NOMO-1 (cell line): Measurements from ENCODE around the gene CYFIP1.

Experiments used
- DNase-seq, 2 experiments: peaks; one replicate each; lab custom pipeline; 2025; ENCODE audit not compliant: unreplicated experiment in 2 of 2; lab: John Stamatoyannopoulos, UW

CYFIP1 gene

DNA sequence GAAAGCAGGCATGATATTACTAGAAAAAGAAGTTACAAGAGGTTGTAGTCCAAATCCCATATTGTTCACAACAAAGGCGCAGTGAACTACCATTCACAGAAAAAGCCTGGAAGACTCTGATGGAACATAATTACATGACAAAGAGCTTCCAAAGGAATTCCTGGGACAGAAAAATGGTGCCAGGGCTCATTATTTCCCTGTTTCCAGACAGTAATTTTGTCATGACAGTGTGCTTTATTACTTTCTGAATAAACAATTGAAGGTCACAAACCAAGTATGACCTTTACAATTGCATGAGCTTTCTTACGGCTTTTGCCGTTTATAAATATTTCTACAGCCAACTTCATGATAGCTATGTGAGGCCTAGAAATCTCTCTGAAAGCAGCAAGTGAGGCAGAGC is 61.0 kb downstream of the CYFIP1 start:
- DNase-seq, result no peak

- DNase-seq, result no peak
Measured at GRCh38 chr15:22918596-22919140, 61.5 kb downstream of the CYFIP1 start.

- DNase-seq, result no peak
Measured at GRCh38 chr15:22918056-22918455, 62.1 kb downstream of the CYFIP1 start.

- DNase-seq, result no peak
Measured at GRCh38 chr15:22917556-22917955, 62.6 kb downstream of the CYFIP1 start.

GRCh38 chr15:22916606-22917350 is 63.4 kb downstream of the CYFIP1 start:
- DNase-seq, result no peak

GRCh38 chr15:22915866-22916515 is 64.2 kb downstream of the CYFIP1 start:
- no peak for DNase-seq

DNA sequence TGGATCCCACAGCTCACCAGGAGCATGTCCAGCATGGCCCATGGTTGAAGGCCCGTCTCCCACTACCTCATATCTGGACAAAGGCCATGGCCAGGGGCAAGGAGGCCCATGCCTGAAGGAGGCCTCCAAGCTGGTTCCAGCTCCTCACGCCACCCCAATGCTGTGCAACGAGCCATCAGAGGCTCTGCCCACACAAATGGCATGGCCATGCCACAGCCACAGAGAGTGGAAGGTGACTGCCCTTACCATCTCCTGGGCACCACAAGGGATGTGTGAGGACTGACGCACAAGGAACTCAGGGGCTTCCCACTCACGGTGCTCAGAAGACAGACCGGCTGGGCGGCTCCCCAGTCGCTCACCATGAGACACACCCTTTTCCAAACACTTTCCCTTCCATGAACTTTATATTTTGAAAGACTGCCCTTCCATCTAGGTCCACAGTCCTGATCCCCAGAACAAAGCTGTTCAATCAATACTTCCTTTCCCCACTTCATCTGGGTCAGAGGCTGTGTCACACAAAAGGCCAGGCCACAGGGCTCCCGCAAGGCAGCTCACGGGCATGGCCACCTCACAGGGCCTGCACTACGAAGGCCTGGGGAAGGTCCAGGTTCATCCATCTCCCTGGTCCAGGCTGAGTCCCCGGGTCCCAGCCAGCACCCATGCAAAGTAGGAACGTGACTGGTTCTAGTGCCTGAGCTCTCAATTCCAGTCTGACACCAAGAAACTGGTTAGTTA is 66.4 kb downstream of the CYFIP1 start:
- DNase-seq, result no peak

- DNase-seq, result no peak
Measured at GRCh38 chr15:22912256-22912655, 67.9 kb downstream of the CYFIP1 start.

- no peak for DNase-seq
Measured at GRCh38 chr15:22911306-22911705, 68.9 kb downstream of the CYFIP1 start.

DNA sequence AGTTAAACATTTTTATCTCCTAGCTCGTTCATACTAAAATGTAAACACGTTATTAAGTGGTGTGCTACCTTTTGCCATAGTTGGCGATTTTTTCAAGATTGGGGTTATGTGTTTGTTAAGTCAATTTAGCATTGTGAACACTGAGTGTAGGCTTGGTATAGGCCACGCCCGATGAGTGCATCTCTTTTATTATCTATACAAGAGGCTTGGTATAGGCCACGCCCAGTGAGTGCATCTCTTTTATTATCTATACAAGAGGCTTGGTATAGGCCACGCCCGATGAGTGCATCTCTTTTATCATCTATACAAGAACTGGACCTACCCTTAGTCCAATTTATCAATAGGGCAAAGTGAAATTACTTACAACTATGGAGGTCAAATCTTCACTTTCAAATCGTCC is 71.3 kb downstream of the CYFIP1 start:
- no peak for DNase-seq

- DNase-seq, result no peak
Measured at GRCh38 chr15:22907161-22907950, 72.8 kb downstream of the CYFIP1 start.

DNA sequence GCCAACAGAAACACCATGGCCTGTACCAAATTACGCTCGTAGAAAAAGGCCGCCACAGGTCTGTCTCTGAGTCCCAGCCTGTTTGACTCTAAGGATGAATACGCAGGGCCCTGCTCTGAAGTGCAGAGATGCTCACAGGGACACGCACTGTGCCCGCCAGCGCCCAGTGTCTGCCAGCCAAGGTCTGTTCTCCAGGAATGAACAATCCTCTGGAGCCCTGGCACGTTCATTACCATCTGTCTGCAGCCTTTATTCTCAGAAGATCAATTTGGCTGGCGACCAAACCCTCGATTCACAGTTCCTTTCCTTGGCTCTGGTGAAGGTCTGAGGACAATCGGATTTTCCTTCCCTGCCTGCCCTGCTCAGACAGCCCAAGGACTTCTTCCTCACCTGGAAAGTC is 75.4 kb downstream of the CYFIP1 start:
- DNase-seq, result no peak

- no peak for DNase-seq
Measured at GRCh38 chr15:22903961-22904534, 76.1 kb downstream of the CYFIP1 start.

DNA sequence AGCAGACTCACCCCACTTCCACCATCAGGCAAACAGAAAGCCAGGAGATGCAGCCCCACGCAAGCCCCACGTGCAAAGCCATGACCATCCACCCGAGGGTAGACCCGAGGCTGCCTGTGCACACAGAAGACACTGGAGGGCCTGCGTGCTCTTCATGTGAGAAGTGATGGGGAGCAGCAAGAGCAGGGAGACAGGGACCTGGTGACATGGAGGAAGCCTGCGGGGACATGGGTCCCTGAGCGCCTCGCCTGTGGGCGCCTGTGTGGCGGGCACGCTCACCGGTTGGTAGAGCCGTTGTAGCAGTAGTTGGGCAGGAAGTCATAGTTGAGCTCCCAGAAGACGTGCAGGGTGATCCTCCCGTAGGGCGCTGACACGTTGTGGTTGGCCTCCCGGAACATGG is 76.7 kb downstream of the CYFIP1 start:
- DNase-seq, result no peak

DNA sequence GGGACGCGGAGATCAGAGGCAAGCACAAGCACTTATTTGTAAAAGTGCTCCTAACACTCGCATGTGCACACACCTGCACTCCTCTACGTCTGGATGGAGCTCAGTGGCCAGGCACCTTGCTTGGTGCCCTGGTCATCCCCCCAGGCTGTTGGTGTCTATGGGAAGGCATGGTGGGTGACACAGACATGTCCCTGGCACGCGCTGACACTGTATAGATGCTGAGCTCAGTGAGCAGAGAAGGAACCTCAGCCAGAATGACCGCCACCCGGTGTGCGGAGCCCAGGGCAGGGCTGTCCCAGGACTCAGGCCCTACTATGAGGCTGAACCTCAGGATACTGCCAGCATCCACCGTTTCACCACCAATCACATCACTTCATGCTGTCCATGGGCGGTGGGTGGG is 77.2 kb downstream of the CYFIP1 start:
- DNase-seq, result no peak

GRCh38 chr15:22902578-22902977 is 77.6 kb downstream of the CYFIP1 start:
- no peak for DNase-seq

DNA sequence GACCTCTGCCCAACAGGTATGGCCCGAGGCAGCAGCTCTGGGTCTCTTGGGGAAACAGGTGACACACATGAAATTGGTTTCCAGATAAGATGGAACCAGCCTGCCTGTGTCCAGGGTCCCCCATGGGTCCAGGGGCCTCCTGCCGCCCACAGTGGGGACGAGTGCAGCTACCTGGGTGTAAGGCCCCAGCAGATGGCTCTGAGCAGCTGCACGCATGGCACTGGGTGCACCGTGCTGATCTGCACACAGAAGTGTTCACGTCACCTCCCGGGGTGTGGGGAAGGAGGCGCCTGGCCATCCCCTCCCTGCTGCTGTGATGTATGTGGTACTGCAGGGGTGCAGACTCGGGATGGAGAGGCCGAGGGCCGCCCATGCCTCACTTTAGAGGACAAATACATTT is 78.1 kb downstream of the CYFIP1 start:
- no peak for DNase-seq

- no peak for DNase-seq
Measured at GRCh38 chr15:22895465-22896190, 84.5 kb downstream of the CYFIP1 start.

GRCh38 chr15:22893881-22894280 is 86.3 kb downstream of the CYFIP1 start:
- no peak for DNase-seq

GRCh38 chr15:22893081-22893480 is 87.1 kb downstream of the CYFIP1 start:
- DNase-seq, result no peak
